Erythroblast (primary cell): ENCODE data around the gene TMEM187.

Source experiments
- DNase-seq, 2 experiments: peaks; one replicate each; lab custom pipeline; 2025; lab: John Stamatoyannopoulos, UW
- GATA1 ChIP-seq: IDR thresholded peaks from 2 replicates; pipeline ENCODE4 v1.6.1; 2011; ENCODE audit warnings: low read depth, mild to moderate bottlenecking, control low read depth, low read length, moderate library complexity
- POLR2A ChIP-seq: IDR thresholded peaks from 2 replicates; pipeline ENCODE4 v1.6.1; 2011; ENCODE audit warnings: mild to moderate bottlenecking, low read length

Gene TMEM187

DNA sequence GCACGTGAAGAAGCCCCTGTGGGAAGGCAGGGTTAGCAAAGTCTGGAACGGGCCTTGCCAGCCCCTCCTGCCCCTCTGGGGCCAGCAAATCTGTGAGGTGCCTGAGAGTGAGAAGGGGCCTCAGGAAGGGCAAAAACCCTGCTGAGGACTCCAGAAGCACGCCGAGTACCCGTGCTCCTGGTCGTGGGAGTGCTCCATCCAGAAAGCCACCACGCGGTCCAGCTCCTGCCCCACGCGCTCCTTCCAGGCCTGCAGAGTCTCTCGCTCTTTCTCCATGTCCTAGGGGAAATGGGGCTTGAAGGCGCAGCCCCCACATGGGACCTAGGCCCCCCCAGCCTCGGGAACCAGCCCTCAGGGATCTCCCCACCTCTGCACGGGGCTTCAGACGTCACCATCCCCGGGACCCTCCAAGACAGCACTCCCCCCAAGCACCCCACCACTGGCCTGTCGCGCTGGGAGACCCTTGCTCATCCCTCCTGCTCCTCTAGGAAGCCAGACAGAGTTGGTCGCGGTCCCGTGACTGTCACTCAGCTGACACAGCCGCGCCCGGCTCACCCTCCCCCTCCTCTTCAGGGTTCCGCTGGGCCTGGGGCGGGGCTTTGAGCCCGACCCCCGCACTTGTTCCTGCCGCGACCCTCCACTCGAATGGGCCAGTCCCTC, 28.3 kb upstream of the TMEM187 start, which contains the start of gene RENBP:
TSS of gene RENBP (minus strand) at position 504 of the 660 bp plus-strand sequence. CDS start at position 471, 33 bp downstream.
- TF ChIP-seq GATA1 (no peak), POLR2A (peak; percentile 26)
- DNase-seq: peak; percentile 67 to 72

DNA sequence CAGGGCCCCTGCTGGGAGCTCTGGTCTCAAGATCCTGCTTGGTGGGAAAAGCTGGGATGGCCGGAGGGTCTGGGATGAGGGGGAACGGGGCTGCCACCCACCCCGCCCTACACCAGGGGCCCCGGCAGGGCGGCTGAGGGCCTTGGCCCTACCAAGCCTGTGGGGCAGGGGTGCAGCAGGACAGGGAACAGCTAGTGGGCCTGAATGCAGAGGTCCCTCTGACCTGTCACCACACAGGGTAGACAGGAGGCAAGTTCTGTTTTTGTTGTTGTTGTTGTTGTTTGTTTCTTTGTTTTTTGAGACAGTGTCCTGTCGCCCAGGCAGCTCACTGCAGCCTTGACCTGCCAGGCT, 27.8 kb upstream of the TMEM187 start:
- TF ChIP-seq GATA1 (no peak), POLR2A (no peak)
- DNase-seq: no peak

DNA sequence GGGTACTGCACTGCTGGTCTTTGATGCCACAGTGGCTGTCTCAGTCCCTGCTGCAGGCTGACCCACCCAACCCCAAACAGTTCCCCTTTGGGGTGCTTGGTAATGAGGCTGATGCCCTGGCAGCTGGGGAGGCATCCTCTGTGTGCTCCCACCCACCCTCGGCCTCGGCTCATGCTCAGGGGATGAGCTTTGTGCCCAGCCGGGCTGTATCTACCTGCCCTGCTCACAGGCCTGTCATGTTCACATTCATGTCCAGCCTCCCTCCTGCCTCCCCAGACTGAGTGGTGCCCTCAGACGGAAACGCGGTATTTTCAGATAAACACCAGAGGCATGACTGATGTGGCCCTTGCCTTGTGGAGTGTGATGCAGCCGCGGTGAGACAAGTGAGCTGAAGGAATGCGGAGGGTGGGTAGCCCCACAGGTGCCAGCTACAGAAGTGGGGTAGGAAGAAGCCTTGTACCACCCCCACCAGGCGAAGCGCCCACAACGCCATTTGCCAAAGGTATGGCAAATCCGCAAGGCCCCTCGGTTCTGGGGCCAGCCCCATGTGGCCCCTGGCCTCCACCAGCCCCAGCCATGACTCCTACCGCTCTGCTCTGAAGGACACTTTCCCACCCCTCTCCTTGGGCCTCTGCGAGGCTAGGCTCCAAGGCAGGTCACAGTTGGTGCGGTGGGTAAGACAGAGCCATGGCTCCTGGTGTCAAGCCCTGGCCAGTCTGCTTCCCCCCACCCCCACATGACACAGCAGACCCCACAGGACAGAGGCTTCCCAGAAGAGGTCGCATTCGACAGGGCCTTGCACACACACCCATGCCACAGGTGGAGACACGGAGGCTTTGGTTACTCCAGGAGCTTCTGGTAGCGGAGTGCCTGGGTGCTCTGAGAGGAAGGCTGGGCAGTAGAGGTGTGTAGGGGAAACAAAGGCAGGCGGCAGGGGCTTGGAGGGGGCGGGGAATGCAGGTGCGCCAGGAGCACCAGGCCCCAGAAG, 26.3 kb upstream of the TMEM187 start:
- no peak for DNase-seq
- no peak for TF ChIP-seq POLR2A
- TF ChIP-seq GATA1: no peak

DNA sequence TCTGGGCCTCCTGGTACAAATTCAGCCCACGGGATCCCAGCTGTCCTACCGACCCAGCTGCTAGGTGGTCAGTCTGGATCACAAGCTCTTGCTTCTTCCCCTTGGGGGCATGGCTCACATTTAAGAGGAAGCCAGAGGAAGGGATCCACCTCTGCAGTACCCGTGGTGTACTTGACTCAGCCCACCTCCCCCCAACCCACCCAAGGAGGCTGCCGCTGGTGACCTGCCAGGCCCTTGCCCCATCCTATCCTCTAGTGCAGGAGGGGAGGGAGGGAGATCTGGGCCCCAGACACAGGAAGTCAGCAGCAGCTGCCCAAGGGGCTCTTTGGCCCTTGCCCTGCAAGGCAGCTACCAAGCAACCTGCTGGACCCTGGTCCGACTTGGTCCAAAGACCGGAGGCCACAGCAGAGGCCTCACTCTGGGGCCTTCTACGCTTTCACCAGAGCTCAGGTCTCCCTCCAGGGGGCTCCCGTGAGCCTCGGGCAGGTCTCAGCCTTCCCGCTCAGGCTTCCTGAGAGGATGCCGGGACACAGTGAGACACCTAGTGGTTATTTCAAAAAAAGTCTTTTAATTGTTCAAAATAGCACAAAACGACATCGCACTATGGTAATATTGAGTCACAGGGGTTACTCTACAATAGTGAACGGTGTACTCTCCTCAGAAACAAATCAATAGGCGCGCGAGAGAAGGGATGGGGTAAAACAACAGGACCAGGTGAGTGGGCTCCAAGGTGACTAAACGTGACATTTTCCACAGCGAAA, 25.4 kb upstream of the TMEM187 start:
- no peak for TF ChIP-seq POLR2A
- TF ChIP-seq GATA1: no peak
- DNase-seq: peak; percentile 86 to 89

DNA sequence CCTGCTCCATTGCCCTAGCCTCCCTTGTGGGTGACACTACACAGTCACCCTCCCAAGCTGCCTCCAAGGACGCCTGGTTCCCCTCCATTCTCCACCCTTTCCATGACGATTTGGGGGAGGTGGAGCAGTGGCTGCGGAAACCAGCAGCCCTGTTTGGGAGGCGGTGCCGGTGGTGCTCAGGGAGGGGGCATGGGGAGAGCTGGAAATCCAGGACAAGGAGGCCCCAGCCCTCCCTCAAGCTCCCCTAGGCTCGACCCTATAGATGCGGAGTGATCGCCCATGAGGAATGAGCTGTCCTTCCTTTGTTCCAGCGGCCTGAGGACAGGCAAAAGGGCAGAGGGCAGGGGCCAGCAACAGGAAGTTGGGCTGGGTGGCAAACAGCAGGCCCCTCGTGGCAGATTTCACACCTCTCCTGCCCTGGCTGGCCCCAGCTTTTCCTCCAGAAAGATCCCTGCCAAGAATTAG, 24.5 kb upstream of the TMEM187 start:
- DNase-seq: no peak

DNA sequence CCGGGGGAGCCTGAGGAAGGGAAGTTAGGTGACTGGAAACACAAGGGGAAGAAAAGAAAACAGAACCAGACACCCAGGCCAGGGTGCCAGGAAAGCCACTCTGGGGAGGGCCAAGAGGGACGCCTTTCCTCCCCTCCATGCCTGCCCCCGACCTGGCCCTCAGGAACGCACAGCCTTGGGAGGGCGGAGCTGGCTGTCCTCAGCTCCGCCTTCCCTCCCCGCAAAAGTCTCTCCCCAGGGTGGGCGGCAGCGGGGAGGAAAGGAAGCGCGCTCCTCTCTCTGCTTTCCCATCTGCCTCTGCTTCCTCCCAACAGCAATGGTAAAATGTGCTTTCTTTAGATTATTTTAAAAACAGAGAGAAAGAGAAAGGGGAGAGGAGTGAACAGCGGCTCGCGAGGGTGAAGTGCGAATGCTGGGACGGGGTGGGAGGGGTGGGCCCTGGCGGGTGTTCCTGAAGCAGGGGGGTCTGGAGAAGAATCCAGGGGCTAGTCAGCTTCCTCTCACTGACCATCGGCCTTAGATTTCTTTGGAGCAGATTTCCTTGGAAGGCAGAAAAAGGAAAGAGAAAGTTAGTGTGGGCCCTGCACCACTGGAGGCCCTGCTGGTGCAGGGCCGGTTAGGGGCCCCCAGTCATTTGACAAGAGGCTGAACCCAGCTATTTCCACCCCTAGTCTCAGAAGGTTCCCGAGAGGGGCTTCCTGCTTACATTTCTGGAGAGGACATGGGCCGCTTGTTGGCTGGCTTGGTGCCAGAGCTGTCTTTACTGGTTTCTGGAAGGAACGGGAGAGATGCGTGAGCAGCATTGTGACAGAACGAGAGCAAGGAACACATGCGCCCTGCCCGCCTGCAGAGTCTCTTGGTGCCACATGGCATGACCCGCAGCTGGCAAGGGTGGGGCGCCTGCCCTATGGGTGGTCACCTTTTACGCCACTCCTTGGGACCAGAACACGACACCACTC, 23.4 kb upstream of the TMEM187 start:
- DNase-seq: no peak
- TF ChIP-seq POLR2A (no peak), GATA1 (no peak)

More for the DNA sequence above, 24.5 kb upstream of the TMEM187 start:
- no peak for TF ChIP-seq POLR2A
- TF ChIP-seq GATA1: no peak

DNA sequence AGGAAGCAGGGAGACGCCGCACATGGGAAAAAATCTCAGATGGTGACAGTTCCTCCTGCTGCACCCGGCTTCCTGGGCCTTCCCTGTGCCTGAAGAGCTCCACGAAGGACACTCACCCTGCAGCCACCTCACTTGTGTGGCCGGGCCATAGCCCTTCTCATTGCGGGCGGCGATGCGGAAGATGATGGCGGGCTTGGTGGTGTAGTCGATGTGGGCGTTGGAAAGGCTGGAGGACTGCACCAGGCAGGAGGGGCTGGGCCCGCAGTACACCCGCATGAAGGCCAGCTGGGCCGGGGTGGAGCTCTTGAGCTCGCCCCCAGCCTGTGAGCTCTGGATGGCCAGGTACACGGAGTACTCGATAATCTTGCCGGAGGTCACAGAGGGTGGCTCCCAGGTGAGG, 22.4 kb upstream of the TMEM187 start:
- DNase-seq: no peak
- TF ChIP-seq GATA1: no peak
- TF ChIP-seq POLR2A: no peak

DNA sequence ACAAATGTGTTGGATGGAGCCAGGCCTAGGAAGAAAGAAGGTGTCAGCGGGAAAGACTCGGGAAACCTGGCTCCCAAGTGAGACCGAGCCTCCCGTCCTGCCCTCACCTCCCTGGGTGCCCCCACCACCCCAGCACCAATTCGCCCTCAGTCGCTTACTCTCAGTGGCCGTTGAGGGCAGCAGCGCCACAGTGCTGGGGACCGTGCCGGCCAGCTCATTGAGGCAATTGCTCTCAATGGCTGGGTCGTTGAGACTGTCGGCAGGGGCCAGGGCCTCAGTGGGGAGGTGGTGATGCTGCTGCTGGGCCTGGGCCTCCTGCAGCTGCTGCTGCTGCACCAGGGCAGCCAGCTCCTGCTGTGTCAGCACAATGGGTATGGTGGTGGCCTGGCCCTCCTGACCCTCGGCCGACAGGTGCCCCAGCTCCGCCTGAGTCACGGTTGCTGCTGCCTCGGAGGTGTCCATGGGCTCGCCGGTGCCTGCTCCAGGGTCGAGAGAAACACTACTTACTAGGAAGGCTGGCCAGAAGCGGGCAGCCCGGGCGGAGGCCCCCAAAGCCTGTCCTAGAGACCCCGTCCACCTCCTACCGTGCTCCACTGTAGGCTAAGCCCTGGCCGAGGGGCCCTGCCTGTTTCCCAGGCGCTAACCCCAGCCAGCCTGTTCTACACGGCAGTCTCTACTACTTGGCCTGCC, 20.7 kb upstream of the TMEM187 start:
- DNase-seq: no peak
- TF ChIP-seq POLR2A (no peak), GATA1 (no peak)

DNA sequence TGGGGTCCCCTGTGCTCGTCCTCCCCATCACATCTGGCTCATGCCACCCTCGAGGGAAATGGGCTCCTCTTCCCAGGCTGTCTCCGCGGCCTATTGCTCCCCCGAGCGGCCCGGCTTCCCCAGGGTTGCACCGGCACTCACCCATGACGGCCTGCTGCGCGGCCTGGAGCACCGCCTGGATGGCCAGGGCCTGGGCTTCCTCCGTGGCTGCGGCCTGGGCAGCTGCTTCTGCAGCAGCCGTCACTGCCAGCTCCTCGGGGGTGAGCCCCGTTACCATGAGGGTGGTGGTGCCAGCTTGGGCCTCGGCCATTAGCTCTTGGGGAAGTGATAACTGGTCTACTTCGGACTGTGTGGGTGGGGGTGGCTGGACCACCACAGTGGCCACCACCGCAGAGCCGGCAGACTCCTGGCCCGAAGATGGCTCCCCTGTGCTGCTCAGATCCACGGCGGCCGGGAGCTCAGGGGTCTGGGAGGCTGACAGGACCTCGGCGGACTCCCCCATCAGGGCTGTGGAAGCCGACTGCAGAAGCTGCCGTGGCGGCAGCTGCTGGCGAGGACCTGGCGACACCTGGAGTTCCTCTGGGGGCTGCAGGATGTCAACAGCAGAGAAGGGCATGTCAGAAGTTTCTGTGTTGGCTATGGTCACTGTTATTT, 20.1 kb upstream of the TMEM187 start:
- TF ChIP-seq GATA1: no peak
- TF ChIP-seq POLR2A: no peak

DNA sequence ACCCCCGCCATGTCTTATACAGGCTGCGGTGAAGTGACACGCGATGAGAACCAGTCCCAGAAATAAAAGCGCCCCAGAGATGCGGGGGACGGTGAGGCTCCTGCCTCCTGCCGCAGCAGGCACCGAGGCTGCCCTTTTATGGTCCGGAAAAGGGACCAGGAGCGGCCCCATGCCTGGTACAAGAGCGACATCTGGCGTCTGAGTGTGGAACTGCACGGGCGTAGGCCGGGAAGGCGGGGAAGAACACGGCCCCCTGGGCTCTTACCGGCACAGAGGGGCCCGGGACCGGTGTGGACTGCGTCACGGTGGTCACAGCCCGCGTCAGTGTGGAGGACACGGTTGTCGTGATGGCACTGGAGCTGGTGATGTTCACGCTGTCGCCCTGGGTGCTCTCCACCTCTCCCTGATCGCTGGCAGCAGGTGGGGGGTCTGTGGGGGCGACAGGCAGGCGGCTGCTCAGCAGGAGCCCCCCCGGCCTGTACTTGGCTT, 19.2 kb upstream of the TMEM187 start:
- peak; percentile 72 to 81 for DNase-seq

More for the DNA sequence above, 20.1 kb upstream of the TMEM187 start:
- no peak for DNase-seq

DNA sequence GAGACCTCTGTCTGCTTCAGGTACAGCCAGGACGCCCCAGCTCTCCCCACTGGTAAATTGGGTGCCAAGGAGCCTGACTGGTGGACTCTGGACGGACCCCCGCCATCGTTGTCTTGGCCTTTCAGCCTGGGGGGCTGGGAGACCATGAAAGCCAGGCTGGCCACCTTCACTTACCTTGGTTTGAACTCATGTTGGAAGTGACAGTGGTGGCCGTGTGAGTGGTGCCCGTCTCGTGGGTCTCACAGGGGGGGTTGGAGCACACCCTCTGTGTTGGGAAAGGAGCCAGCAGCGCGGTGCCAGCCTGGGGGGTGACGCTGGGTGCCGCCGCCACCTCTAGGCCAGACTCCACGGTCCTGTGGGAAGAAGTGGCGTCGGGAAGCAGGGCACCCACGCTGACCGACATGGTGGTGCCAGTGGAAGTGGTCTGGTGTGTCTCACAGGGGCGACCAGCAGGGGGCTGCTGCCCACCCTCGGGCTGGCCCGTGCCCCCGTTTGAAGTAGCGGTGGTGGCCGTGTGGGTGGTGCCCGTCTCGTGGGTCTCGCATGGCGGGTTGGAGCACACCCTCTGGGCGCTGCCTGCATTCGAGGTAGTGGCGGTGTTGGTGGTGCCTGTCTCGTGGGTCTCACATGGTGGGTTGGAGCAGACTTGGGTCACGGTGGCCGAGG, 18.5 kb upstream of the TMEM187 start:
- no peak for DNase-seq
- TF ChIP-seq POLR2A (no peak), GATA1 (no peak)

More for the DNA sequence above, 19.2 kb upstream of the TMEM187 start:
- TF ChIP-seq GATA1: no peak
- TF ChIP-seq POLR2A: no peak
